K562 (cell line): Measurements from ENCODE around the gene IFIT2. TPM values are rescaled to one million over a fixed set of nuclear protein-coding genes. Genes with fewer than 3 reads are reported as not detected.

ENCODE experiments used
- BHLHE40 ChIP-seq: IDR thresholded peaks from 2 replicates; pipeline ENCODE4 v1.6.1; 2011; ENCODE audit warnings: low read length, improper control_type of control experiment
- DNMT1 ChIP-seq: fragments of 450-650 bp; IDR thresholded peaks from 2 replicates; pipeline ENCODE4 v1.6.1; 2016; ENCODE audit warnings: antibody characterized with exemption, mild to moderate bottlenecking
- HDAC8 ChIP-seq: fragments of 450-650 bp; IDR thresholded peaks from 2 replicates; pipeline ENCODE4 v1.6.1; 2016; ENCODE audit warnings: mild to moderate bottlenecking, missing genetic modification characterization, moderate library complexity, missing compliant biosample characterization
- HMG20B ChIP-seq: fragments of 250-450 bp; sonication (Bioruptor Pico); IDR thresholded peaks from 2 replicates; pipeline ENCODE4 v1.5.0; 2021; ENCODE audit warnings: mild to moderate bottlenecking
- MGA ChIP-seq: fragments of 450-650 bp; IDR thresholded peaks from 2 replicates; pipeline ENCODE4 v1.6.1; 2016; ENCODE audit warnings: mild to moderate bottlenecking, moderate library complexity
- SMAD2 ChIP-seq: fragments of 150-350 bp; IDR thresholded peaks from 2 replicates; pipeline ENCODE4 v1.6.1; 2014; ENCODE audit warnings: low read depth, mild to moderate bottlenecking, low read length
- VEZF1 ChIP-seq: fragments of 200-800 bp; sonication (Bioruptor generic); IDR thresholded peaks from 2 replicates; pipeline ENCODE4 v1.6.1; 2017; ENCODE audit warnings: missing genetic modification characterization, missing compliant biosample characterization
- polyA plus RNA-seq, 8 experiments: library from polyadenylated mRNA; depleted of rRNA in 4 of 8; stranded (reverse) in 5 of 8; unstranded in 3 of 8; fragments of >200 nt; fragmentation: Nextera tagmentation in 2 of 8; fragmentation: Illumina TruSeq in 1 of 8; extraction: Ambion mirVana in 2 of 8; extraction: Trizol in 1 of 8; gene quantifications; 2 replicates each; pipeline versions ENCODE4 v1.2.1 to v1.2.3, GENCODE V29; 2011 to 2014; ENCODE audit warnings: inconsistent platforms in 1 of 8, missing spikeins in 1 of 8
- total RNA-seq, 7 experiments: library from RNA; depleted of rRNA in 6 of 7; stranded (reverse); fragments of >200 nt in 6 of 7; fragmentation: Illumina TruSeq in 2 of 7; extraction: Trizol in 2 of 7; gene quantifications; 2 replicates each; pipeline versions ENCODE4 v1.2.1 to v1.2.3, GENCODE V29; 2011 to 2021; ENCODE audit warnings: low replicate concordance in 1 of 7

Gene IFIT2
- total and polyA plus RNA-seq, 9 of the 15 experiments (the other 6 are each of a cell fraction or from before 2014, with no cell fraction given), result 0.03 to 0.25 (median 0.10) TPM; not detected in 1

- TF ChIP-seq MGA, result peak; percentile 77
- TF ChIP-seq VEZF1 (CRISPR knock-in tag), result 0 out of 2 replicates have a peak, but pooled peaks have one; percentile 20
- TF ChIP-seq SMAD2, result no peak
- TF ChIP-seq DNMT1, result no peak
- TF ChIP-seq HMG20B, result no peak
- TF ChIP-seq BHLHE40, result peak; percentile 38; the same call in 1 of the 2 replicates
- no peak for TF ChIP-seq HDAC8 (tag)
Measured at GRCh38 chr10:89351780-89352597, 50.1 kb downstream of the IFIT2 start (continued).
